Measurements from ENCODE around the gene PRR20G.

- TF ChIP-seq ZFP30 (CRISPR knock-in tag; IDR thresholded peaks at IDR 0.05) = no peak
- no peak for TF ChIP-seq BACH2 (CRISPR knock-in tag; IDR thresholded peaks at IDR 0.05; ENCODE audit: borderline replicate concordance)
- TF ChIP-seq RARB (CRISPR knock-in tag; IDR thresholded peaks at IDR 0.05) = no peak
- TF ChIP-seq ZFP3 (CRISPR knock-in tag; IDR thresholded peaks at IDR 0.05) = no peak
- TF ChIP-seq CSDC2 (CRISPR knock-in tag; IDR thresholded peaks at IDR 0.05) = no peak
- TF ChIP-seq PATZ1 (CRISPR knock-in tag; IDR thresholded peaks at IDR 0.05; ENCODE audit: borderline replicate concordance) = no peak
- TF ChIP-seq ISL1 (CRISPR knock-in tag; IDR thresholded peaks at IDR 0.05) = no peak
Measured at GRCh38 chr3:127306361-127307111, 18.7 kb upstream of the PRR20G start.

Data from SK-N-SH treated with all-trans-retinoic acid at 6 μM for 48 hours (cell line).